ENCODE measurements around the gene DNAJA3. TPM values are rescaled to one million over a fixed set of nuclear protein-coding genes. Genes with fewer than 3 reads are reported as not detected.
"Not testable (repeated sequence)": the region's sequence is repeated elsewhere in the genome, so short reads cannot be mapped to it uniquely, and the experiment has no call there.

DNAJA3 gene
- total RNA-seq, 1 experiment from 2014 or later = 64.1 TPM

DNA sequence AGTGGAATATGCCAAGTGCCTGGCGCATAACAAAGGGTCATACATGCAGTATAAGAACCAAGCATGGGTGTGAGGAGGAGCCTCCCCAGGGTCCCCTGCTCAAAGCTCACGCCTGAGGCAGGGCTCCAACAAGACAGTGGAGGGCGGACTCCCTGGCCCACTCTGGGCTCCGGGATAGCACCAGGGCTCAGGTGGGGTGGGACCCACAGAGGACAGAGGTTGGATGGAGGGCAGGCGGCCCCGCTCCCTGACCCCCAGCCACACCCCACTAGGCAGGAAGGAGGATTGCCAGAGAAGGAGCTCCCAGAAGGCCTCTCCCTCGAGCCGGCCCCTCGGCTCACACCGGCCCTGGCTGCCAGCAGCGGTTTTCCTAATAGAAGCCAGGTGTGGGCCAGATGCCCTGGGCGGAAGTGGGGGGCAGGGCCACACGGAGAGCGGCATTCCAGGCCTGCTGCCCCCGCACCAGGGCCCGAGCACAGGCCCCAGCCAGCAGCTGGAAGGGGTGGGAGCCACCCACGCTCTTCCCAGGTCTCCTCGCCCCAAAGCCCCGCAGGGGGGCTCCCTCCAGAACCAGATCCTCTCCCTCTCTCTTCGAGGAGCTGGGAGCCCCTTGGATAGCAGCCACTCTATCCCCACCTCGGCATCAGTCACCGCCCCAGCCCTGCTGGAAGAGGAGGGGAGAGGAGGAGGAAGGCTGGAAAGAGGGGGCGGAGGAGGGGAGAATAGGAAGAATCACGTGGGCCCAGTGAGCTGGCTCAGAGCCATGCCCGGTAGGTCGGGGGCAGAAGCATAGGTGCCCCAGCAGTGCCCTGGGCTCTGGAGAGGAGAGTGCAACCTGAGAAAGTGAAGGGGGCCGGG is 33.1 kb upstream of the DNAJA3 start (continued):
- TF ChIP-seq FOXP1 (CRISPR knock-in tag; IDR thresholded peaks at IDR 0.05; ENCODE audit: borderline replicate concordance) = peak; percentile 58; the same call in 1 of the 2 replicates

DNA sequence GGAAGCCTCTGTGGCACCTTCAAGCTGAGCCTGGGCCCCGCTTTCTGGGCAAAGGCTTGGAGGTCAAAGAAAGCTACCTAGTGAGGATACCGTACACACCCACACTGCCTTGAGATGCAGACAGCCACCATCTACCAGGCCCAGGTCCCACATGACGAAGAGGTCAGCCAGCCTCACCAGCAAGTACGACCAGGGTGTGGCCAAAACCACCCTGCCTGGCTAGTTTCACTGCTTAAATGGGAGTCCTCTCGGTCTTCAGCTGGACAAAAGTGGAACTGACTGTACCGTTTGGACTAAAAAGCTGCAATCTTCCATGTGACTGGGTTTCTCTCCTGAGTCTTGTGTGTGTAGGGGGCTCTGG is 32.4 kb upstream of the DNAJA3 start:
- Mint-ChIP-seq H3K9me3 (no peaks in the 10 kb centered on the region), H3K4me1 (peaks cover 48% of the 10 kb centered on the region), H3K36me3 (peaks cover 2% of the 10 kb centered on the region; the same call in 1 of the 2 replicates), H3K4me3 (no peak overlapping the region; the same call in 1 of the 2 replicates), H3K27me3 (ENCODE audit: low read depth) (no peaks in the 10 kb centered on the region), H3K27ac (peak overlapping the region; percentile 90)
- no peak for TF ChIP-seq GTF2I (CRISPR knock-in tag; conservative IDR thresholded peaks at IDR 0.05)
- no peak for TF ChIP-seq ZNF317 (CRISPR knock-in tag; IDR thresholded peaks at IDR 0.05; ENCODE audit: borderline replicate concordance, low read depth)
- no peak for TF ChIP-seq SP1 (CRISPR knock-in tag; conservative IDR thresholded peaks at IDR 0.05)
- TF ChIP-seq, protein P1, sequence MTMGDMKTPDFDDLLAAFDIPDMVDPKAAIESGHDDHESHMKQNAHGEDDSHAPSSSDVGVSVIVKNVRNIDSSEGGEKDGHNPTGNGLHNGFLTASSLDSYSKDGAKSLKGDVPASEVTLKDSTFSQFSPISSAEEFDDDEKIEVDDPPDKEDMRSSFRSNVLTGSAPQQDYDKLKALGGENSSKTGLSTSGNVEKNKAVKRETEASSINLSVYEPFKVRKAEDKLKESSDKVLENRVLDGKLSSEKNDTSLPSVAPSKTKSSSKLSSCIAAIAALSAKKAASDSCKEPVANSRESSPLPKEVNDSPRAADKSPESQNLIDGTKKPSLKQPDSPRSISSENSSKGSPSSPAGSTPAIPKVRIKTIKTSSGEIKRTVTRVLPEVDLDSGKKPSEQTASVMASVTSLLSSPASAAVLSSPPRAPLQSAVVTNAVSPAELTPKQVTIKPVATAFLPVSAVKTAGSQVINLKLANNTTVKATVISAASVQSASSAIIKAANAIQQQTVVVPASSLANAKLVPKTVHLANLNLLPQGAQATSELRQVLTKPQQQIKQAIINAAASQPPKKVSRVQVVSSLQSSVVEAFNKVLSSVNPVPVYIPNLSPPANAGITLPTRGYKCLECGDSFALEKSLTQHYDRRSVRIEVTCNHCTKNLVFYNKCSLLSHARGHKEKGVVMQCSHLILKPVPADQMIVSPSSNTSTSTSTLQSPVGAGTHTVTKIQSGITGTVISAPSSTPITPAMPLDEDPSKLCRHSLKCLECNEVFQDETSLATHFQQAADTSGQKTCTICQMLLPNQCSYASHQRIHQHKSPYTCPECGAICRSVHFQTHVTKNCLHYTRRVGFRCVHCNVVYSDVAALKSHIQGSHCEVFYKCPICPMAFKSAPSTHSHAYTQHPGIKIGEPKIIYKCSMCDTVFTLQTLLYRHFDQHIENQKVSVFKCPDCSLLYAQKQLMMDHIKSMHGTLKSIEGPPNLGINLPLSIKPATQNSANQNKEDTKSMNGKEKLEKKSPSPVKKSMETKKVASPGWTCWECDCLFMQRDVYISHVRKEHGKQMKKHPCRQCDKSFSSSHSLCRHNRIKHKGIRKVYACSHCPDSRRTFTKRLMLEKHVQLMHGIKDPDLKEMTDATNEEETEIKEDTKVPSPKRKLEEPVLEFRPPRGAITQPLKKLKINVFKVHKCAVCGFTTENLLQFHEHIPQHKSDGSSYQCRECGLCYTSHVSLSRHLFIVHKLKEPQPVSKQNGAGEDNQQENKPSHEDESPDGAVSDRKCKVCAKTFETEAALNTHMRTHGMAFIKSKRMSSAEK (CRISPR knock-in tag; IDR thresholded peaks at IDR 0.05; ENCODE audit: borderline replicate concordance) = peak; percentile 3; the same call in 1 of the 2 replicates
- no peak for TF ChIP-seq CREM (CRISPR knock-in tag; IDR thresholded peaks at IDR 0.05)
- TF ChIP-seq GRHL2 (CRISPR knock-in tag; IDR thresholded peaks at IDR 0.05; ENCODE audit: insufficient replicate concordance, severe bottlenecking) = no peak
- TF ChIP-seq, protein P2, sequence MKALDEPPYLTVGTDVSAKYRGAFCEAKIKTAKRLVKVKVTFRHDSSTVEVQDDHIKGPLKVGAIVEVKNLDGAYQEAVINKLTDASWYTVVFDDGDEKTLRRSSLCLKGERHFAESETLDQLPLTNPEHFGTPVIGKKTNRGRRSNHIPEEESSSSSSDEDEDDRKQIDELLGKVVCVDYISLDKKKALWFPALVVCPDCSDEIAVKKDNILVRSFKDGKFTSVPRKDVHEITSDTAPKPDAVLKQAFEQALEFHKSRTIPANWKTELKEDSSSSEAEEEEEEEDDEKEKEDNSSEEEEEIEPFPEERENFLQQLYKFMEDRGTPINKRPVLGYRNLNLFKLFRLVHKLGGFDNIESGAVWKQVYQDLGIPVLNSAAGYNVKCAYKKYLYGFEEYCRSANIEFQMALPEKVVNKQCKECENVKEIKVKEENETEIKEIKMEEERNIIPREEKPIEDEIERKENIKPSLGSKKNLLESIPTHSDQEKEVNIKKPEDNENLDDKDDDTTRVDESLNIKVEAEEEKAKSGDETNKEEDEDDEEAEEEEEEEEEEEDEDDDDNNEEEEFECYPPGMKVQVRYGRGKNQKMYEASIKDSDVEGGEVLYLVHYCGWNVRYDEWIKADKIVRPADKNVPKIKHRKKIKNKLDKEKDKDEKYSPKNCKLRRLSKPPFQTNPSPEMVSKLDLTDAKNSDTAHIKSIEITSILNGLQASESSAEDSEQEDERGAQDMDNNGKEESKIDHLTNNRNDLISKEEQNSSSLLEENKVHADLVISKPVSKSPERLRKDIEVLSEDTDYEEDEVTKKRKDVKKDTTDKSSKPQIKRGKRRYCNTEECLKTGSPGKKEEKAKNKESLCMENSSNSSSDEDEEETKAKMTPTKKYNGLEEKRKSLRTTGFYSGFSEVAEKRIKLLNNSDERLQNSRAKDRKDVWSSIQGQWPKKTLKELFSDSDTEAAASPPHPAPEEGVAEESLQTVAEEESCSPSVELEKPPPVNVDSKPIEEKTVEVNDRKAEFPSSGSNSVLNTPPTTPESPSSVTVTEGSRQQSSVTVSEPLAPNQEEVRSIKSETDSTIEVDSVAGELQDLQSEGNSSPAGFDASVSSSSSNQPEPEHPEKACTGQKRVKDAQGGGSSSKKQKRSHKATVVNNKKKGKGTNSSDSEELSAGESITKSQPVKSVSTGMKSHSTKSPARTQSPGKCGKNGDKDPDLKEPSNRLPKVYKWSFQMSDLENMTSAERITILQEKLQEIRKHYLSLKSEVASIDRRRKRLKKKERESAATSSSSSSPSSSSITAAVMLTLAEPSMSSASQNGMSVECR (CRISPR knock-in tag; IDR thresholded peaks at IDR 0.05; ENCODE audit: borderline replicate concordance) = no peak
- TF ChIP-seq NR2C2 (CRISPR knock-in tag; IDR thresholded peaks at IDR 0.05) = no peak
- DNase-seq (ENCODE audit: low spot score) (no peak), ATAC-seq (no peak; the same call in 1 of the 2 replicates)
- ChIA-PET POLR2A (interaction anchor here (0.6 to 3.2 kb wide), 13 partner anchors 9 to 213 kb away, joined by 3 to 25 read pairs (median 6); partner anchors contain the start of genes PAM16 and TFAP4), CTCF (interaction anchor here (1.0 to 9.6 kb wide), 21 partner anchors 9 to 231 kb away, joined by 3 to 316 read pairs (median 8); partner anchors contain the start of genes MGRN1, PAM16, TFAP4 and VASN)

DNA sequence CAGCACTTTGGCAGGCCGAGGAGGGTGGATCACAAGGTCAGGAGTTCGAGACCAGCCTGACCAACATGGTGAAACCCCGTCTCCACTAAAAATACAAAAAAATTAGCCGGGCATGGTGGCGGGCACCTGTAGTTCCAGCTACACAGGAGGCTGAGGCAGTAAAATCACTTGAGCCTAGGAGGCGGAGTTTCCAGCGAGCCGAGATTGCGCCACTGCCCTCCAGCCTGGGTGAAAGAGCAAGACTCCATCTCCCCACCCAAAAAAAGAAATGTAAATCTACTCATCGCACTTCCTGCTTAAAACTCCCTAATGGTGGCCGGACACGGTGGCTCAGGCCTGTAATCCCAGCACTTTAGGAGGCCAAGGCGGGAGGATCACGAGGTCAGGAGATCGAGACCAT is 31.8 kb upstream of the DNAJA3 start:
- POLR2A ChIA-PET = interaction anchor here (0.7 to 3.2 kb wide), 6 partner anchors 11 to 122 kb away, joined by 3 to 25 read pairs (median 4); no protein-coding TSS in a partner anchor
- CTCF ChIA-PET = interaction anchor here (1.1 to 9.6 kb wide), 14 partner anchors 9 to 231 kb away, joined by 3 to 316 read pairs (median 14); partner anchors contain the start of genes MGRN1, PAM16, TFAP4 and VASN

More for the DNA sequence above, 31.8 kb upstream of the DNAJA3 start:
- ATAC-seq; H3K9me3 Mint-ChIP-seq; H3K36me3 Mint-ChIP-seq; H3K4me3 Mint-ChIP-seq; DNase-seq (ENCODE audit: low spot score); H3K27me3 Mint-ChIP-seq (ENCODE audit: low read depth): not testable (repeated sequence)
- Mint-ChIP-seq H3K27ac (peak overlapping the region; percentile 90; the same call in 1 of the 2 replicates), H3K4me1 (peaks cover 46% of the 10 kb centered on the region)
